GM23338 (cell line): ENCODE measurements around the gene ANKRD60.

ENCODE experiments used
- CREB1 ChIP-seq: fragments of 250-450 bp; sonication (Bioruptor Pico); IDR thresholded peaks from 2 replicates; pipeline ENCODE4 v1.5.0; 2020; ENCODE audit warnings: low read depth, mild to moderate bottlenecking, moderate library complexity
- CTCF ChIP-seq, 2 experiments: fragments of 200-600 bp in 1 of 2; sonication (generic) in 1 of 2; conservative IDR thresholded peaks; 2 replicates each; pipeline versions ENCODE4 v1.5.1 to v1.6.1; 2016 to 2017; ENCODE audit warnings: antibody characterized with exemption in 2 of 2, low read depth in 2 of 2, mild to moderate bottlenecking in 2 of 2, moderate library complexity in 1 of 2
- EZH2 ChIP-seq: fragments of 200-600 bp; sonication (generic); IDR thresholded peaks from one replicate; pipeline ENCODE4 v1.8.0; 2017; ENCODE audit warnings: antibody characterized with exemption, mild to moderate bottlenecking, low read depth; ENCODE audit not compliant: unreplicated experiment
- EZH2phosphoT487 ChIP-seq: fragments of 200-600 bp; sonication (generic); IDR thresholded peaks from one replicate; pipeline ENCODE4 v1.8.1; 2018; ENCODE audit warnings: antibody characterized with exemption; ENCODE audit not compliant: unreplicated experiment
- JUNB ChIP-seq: IDR thresholded peaks from one replicate; pipeline ENCODE4 v1.6.1; 2016; ENCODE audit warnings: antibody characterized with exemption; ENCODE audit not compliant: unreplicated experiment
- POLR2AphosphoS5 ChIP-seq: IDR thresholded peaks from 2 replicates; pipeline ENCODE4 v1.6.1; 2016; ENCODE audit warnings: antibody characterized with exemption, low read depth
- REST ChIP-seq: IDR thresholded peaks from one replicate; pipeline ENCODE4 v1.6.1; 2018; ENCODE audit warnings: antibody characterized with exemption; ENCODE audit not compliant: unreplicated experiment
- ZNF114 ChIP-seq: fragments of 250-450 bp; sonication (Bioruptor Pico); IDR thresholded peaks from 2 replicates; pipeline ENCODE4 v1.5.0; 2020; ENCODE audit warnings: mild to moderate bottlenecking, moderate library complexity
- ZNF331 ChIP-seq: fragments of 250-450 bp; sonication (Bioruptor Pico); IDR thresholded peaks from 2 replicates; pipeline ENCODE4 v1.5.0; 2020; ENCODE audit warnings: low read depth, mild to moderate bottlenecking, moderate library complexity

- no peak for TF ChIP-seq CTCF (conservative IDR thresholded peaks at IDR 0.05; ENCODE audit: low read depth in 2 of 2)
- TF ChIP-seq EZH2: no peak
- no peak for TF ChIP-seq POLR2AphosphoS5
- TF ChIP-seq EZH2phosphoT487: no peak
- TF ChIP-seq ZNF331 (CRISPR knock-in tag): no peak
- no peak for TF ChIP-seq CREB1 (CRISPR knock-in tag)
- TF ChIP-seq REST: no peak
- no peak for TF ChIP-seq JUNB
- no peak for TF ChIP-seq ZNF114 (CRISPR knock-in tag)
These were observed 9.7 kb downstream of the ANKRD60 start for GRCh38 chr20:58218665-58219341.
